GM21526 (cell line): ENCODE measurements around the gene MICAL3.

Experiments used
- ATAC-seq: cut with Tn5 transposase; IDR thresholded peaks from one replicate; pipeline ENCODE4 v1.9.1; 2021; ENCODE audit warnings: moderate library complexity; ENCODE audit not compliant: unreplicated experiment, low FRiP score

MICAL3 gene

GRCh38 chr22:17751596-17751995 lies 272.8 kb downstream of the MICAL3 start:
- ATAC-seq = no peak

- ATAC-seq = no peak
These were observed 274.6 kb downstream of the MICAL3 start for GRCh38 chr22:17749605-17750395.

GRCh38 chr22:17748555-17749353 lies 275.6 kb downstream of the MICAL3 start:
- no peak for ATAC-seq

- ATAC-seq = no peak
These were observed 277.4 kb downstream of the MICAL3 start for GRCh38 chr22:17746916-17747315.

- ATAC-seq = no peak
These were observed 279.9 kb downstream of the MICAL3 start for GRCh38 chr22:17744430-17744829.

- no peak for ATAC-seq
These were observed 280.5 kb downstream of the MICAL3 start for GRCh38 chr22:17743661-17744411.

GRCh38 chr22:17742527-17742902 lies 281.8 kb downstream of the MICAL3 start:
- no peak for ATAC-seq

- no peak for ATAC-seq
These were observed 282.4 kb downstream of the MICAL3 start for GRCh38 chr22:17741866-17742526.

- no peak for ATAC-seq
These were observed 285.0 kb downstream of the MICAL3 start for GRCh38 chr22:17739196-17739975.

GRCh38 chr22:17738386-17739128 lies 285.8 kb downstream of the MICAL3 start:
- no peak for ATAC-seq
